ENCODE results near the gene PPP1R1C.
"Not testable (repeated sequence)": the region's sequence is repeated elsewhere in the genome, so short reads cannot be mapped to it uniquely, and the experiment has no call there.

The PPP1R1C gene

DNA sequence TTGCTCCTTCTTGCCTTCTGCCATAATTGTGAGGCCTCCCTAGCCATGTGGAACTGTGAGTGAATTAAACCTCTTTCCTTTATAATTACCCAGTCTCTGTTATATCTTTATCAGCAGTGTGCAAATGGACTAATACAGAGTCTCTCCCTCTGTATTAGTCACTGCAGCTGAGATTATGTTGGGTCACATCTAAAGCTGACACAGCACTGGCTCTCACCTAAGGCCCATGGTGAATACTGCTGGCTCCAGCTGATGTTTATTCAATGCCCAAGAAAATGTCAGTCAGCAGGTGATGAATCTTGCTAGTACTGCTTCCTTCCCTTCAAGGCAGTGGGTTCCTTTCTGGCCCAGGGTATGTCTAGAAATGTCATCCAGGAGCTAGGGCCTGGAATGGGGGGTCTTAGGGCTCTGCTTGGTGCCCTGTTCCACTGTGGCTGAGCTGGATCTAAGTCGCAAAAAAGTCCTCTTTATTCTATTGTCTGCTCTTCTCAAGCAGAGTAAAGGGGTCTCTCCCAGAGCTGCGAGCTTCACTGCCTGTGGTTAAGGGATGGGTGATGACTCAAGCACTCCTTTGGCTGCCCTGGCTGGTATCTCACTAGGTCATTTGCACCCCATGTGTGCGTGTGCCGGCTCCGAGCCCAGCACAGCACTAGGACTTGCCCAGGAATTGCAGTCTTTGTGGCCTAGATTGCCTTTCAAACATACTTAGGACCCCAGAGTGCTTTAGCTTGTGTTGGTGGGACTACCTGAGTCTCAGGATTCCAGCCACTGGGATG is 29.9 kb downstream of the PPP1R1C start:
- DNase-seq (ENCODE audit: low spot score): no peak

DNA sequence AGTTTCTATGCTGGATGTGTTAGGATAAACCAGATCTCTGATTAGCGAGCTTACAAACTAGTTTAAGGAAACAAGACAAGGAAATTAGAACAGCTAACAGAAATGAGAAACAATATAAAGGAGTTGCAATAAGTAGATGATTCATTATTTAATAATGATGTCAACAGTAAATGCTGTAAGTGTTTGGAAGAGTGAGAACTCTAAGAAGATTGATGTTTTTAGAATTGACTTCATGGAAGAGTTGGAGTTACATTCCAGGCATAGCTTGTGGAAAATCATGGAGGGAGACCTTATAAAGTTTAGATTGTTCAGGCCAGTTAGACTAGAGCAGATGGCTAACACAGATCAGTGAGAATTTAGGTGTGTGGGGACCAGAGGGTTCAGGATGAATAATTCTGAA is 32.6 kb downstream of the PPP1R1C start:
- no peak for DNase-seq (ENCODE audit: low spot score)

DNA sequence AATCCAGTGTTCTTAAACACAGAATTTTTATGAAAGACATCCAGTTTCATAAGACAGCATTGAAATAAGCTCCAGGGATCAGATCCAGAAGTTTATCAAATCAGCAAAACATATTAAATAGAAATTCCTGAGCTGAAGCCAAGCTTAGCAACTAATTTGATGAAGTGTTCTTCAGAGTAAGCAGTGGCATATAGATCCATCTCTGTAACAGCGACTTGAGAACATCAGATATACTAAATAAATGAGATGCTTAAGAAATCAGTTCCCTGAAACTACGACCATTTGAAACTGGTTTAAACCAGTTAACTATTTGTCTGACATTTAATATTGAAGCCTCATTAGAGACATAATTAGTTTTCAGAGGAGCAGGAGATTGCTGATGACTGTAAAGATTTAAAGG is 34.1 kb downstream of the PPP1R1C start:
- no peak for DNase-seq (ENCODE audit: low spot score)

DNA sequence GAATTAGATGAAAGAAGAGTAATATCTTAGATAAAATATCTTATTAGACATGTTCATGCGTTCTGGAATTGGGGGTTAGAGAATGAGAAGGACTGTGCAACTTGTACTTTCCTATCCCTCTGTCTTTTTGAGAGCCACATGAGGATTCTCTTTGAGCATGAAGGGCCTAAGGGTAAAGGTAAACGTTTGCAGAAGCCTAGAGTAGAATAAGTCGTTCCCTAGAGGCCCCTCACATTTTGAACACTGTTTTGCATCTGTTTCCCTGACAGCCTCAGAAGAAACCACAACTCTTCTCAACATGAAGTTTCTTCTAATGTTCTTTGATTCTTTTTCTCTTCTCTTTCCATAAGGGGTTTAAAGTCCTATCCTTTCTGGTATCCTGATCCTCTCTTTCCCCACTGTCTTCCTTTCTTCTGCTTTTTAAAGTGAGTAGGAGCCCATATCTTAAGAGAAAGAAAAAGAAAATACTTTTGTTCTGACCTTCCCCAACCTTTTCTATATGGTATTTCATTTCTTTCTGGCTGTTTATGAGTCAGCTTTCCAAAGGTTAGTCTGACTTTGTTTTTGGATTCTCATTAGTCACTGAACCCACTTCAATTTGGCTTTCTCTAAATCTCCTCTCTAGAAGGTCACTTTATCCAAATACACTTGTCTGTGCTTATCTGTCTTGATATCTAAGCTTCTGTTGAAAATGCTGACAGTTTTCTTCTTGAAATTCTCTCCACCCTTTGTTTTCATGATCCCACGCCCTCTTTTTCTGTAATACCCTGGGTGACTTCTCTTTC is 34.8 kb downstream of the PPP1R1C start:
- DNase-seq (ENCODE audit: low spot score): no peak

DNA sequence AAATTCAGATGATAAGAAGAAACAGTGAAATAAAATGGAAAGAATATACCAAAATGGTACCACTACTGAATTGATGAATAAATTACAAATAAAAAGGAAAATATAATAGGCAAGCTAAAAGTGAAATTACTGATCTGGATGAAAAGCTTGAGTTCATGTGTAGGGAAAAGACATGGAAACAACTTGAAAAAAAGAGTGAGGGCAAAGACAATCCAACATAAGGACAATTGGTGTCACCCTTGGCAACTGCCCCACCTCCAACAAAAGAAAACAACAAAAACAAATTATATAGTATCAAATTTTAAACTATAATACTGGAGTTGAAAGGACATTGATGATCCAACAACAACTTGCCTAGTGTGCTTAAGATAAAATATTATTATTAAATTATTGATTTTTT is 37.6 kb downstream of the PPP1R1C start:
- no peak for DNase-seq (ENCODE audit: low spot score)

DNA sequence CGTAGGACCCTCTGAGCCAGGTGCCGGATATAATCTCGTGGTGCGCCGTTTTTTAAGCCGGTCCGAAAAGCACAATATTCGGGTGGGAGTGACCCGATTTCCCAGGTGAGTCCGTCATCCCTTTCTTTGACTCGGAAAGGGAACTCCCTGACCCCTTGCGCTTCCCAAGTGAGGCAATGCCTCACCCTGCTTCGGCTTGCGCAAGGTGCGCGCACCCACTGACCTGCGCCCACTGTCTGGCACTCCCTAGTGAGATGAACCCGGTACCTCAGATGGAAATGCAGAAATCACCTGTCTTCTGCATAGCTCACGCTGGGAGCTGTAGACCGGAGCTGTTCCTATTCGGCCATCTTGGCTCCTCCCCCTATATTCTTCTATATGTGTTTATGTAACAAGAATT is 45.2 kb downstream of the PPP1R1C start:
- not testable (repeated sequence) for DNase-seq (ENCODE audit: low spot score)

DNA sequence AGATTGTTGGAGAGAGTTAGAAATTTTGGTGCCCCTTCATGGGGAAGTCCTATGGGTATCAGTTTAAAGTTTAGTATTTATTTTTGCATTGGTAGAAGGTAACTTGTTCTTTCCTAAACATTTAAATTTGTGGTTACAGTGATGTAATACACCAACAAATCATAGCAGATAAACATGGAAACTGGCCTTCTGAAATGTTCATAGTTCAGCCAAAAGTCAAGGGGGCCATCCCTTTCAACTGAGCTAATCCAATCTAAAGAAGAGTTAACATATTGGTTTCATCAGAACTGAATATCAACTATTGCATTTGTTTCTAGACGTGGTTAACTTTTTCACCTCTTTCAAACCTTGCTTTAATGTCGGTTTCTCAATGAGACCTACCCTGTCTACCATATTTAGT is 46.3 kb downstream of the PPP1R1C start:
- no peak for DNase-seq (ENCODE audit: low spot score)

DNA sequence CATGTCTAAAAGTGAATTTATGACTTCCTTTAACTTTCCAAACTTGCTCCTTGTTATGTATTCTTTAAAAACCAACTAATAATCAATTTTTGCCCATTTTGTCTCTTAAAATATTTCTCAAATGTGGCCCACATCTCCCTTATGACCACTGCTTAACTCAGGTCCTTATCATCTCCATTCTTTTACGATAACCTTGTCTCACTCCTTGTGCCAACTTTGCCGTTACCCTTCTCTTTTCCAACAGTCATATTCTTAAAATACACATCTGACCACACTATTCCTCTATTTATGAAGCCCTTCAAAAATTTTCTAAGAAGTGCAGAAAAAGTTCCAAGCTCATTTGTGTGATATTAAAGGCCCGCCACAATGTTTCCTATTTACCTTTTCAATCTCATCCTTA is 47.8 kb downstream of the PPP1R1C start:
- no peak for DNase-seq (ENCODE audit: low spot score)

DNA sequence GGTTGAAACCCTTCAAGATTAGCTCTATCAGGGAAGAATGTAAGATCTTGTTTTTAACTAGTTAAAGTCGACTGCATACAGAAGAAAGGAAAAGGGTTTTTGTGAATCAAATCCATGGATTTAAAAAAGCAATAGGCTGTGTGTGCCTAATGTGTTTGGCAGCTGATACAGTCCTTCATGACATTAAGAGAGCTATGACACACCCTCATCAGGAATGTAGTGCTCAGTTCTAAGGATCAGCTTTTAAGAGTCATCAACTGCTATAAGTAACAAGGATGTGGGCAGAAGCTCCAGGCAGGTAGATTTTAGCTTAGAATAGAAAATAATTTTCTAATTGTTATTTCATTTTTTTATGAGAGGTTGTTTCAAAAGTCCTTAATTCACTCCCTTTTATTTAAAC is 52.9 kb downstream of the PPP1R1C start:
- no peak for DNase-seq (ENCODE audit: low spot score)

DNA sequence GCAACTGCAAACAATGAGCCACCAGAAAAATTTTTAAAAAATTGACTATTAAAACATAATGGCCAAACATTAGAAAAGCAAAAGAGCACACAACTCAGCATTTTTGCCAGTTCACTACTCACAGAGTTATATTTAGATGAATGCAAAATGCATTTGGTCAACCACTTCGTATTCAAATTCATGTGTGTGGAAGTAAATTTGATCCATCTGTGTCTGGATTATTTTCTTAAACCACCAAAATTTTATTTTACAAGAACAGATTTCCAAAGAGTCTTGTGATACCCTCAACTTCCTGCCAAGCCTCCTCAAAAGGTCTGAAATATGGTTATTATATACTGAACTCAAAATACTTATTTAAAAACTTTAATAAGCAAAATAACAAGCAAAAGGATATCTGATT is 57.4 kb downstream of the PPP1R1C start:
- DNase-seq (ENCODE audit: low spot score): no peak

DNA sequence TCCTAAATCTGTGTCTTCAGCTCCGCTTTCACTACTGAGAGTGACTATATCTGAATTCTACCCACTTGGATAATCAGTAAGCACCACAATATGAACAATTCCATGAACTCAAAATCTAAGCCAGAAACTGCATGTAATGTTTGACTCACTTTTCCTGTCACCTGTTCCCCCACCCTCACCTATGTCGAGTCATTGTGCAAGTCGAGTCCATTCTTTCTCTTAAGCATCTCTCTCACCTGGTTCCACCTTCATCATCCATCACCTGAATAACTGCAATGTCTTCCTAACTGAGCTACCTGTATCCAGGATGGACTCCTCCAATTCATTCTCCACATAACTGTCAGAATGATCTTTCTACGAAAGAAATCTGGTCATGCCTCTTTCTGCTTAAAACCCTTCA is 58.2 kb downstream of the PPP1R1C start:
- DNase-seq (ENCODE audit: low spot score): no peak

DNA sequence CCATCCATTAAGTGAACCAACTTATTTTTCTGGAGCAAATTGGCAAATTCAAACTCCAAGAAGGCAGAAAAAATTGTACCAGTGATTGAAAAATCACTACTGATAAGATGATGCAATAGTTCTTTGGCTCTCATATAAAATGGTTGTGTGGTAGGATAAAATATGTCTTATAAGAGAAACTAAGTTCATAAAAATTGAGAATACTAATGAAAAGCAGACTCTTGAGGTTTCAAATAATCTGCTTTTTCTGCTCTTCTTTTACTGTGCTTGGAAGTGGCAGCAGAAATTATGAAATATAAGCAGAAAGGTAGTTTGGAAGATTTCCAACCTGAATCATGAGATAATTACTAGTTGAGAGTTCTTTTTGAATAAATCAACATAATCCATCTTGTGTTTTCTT is 61.9 kb downstream of the PPP1R1C start:
- DNase-seq (ENCODE audit: low spot score): no peak

DNA sequence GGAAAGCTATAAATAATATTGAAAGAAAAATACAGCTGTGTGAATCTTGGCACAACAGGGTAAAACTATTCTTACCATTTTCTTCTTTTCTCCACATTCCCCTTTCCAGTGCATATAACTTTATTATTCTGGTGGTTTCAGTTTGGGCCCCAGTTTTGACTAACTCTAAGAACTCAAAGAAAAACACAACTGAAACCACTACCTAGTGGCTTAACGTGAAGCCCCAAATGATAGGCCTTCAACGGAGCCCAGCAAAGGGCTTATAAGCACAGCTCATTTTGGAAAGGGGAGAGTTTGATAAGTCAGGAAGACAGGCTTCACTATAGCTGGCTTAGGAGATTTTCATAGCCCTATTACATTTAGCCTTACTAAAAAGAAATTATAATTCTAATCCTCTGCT is 62.4 kb downstream of the PPP1R1C start:
- no peak for DNase-seq (ENCODE audit: low spot score)

DNA sequence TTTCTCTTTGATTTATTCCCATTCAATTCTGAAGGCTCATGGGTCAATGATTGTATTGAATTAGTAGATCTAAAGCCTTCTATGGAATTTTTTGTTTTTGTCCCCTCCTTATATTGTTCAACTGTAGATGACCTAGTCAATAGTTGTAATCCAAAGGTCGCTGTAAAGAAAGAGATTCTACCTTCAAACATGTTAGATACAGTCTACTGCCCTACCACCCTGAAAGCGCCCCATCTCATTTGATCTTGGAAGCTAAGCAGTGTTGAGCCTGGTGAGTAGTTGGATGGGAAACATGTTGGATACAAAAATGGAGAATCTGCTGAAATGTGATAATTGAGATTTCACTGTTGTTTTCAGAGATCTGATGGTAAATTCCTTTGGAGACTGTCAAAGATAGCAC is 63.0 kb downstream of the PPP1R1C start:
- DNase-seq (ENCODE audit: low spot score): no peak

DNA sequence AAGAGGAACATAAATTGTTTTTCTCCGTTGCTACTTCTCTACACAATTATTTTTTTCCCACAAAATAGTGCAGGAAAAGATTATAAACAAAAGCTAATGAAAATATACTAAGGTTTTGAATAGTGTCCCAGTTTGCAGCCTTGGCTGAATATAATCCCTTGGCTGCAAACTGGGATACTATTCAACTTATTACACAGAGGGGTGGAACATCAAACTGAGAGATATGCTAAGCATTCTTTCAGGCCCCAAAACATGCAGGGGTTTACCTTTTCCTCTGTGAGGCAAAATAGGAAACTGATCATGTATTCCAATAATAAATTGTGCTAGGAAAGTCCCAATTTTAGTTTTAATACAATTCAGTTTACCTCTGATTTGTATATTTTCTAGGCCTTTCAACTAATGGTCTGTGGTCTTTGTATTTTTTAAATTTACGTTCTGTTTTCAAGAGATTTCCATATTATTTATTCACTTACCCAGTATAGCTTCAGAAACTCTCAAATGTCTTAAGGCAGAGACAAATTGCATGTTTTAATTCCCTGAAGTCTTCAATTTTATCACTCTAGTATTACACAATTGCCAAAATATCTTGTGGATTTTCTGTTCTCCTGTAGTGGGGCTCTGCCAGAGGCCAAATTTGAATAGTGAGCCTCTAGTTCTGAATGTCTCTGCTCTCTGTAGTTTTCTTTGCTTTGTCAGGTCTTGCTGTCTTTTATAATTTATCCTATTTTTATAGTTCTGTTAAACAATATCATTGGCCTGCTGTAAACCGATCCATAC is 63.9 kb downstream of the PPP1R1C start:
- DNase-seq (ENCODE audit: low spot score): no peak

DNA sequence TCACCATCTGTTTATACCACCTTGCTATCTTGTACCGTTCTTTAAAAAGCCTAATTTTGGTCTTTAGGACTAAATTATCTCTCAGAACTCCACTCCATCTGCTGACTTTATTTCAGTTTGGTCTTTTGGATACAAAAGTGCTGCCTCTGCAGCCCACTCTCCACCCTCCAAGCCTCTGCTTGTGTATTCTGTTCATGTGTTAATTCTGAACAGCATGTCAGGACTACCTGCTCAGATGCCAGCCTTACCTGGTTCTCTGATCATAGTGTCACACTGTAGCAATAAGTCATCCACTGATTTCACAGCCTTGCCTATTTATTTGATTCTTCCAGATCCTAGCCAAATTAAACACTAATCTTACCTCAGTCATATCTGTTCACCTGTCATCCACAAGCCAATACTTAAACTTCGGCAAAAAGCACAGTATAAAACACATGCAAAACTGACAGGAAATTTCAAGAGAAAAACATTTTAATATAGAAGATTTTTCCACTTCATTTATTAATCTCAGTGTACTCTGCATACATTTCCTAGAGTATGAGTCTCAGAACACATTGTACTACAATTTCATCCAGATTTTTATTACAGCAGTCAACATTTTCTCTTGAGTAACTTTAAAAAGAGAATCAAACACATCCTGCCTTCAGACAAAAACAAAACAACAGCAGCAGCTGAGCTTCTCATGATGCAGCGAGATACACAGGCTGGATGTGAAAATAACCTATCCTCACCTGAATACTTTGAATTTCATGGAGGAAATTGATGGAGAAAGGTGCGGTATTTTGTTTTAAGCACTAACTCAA is 64.9 kb downstream of the PPP1R1C start:
- no peak for DNase-seq (ENCODE audit: low spot score)

DNA sequence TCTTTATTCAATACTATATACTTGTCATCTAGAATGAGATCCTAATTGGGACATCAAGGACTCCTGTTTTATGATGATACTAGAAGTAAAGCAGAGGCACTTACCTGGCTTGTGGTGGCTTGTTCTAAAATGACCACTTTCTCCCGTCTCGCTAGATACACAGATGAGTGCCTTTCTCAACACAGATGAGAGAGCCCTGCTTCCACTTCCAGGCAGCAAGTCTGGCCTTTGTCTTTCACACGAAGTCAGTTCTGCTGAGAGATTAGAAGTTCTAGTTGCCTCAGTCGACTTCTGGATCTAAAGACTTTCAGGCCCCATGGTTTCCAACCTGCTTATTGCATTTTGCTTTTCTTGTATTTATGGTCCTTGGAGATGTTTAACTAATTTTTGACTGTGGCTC is 70.3 kb downstream of the PPP1R1C start:
- DNase-seq (ENCODE audit: low spot score): no peak

DNA sequence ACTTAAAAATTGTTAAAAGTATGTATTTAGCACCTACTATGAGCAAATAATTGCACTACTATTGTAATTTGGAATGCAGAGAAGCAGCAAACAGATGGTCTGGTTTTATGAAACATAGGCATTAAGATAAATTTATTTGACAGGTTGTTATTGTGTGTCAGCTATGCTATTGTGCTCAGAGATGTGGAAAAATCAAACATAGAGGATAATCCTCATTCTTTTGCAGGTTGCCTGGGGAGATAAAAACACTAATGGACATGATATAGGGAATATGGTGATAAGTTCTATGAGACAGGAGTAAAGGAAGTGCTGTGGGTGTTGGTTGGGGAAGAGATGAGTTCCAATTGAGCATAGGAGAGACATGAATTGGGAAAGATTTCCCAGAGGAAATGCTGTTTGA is 71.3 kb downstream of the PPP1R1C start:
- no peak for DNase-seq (ENCODE audit: low spot score)

DNA sequence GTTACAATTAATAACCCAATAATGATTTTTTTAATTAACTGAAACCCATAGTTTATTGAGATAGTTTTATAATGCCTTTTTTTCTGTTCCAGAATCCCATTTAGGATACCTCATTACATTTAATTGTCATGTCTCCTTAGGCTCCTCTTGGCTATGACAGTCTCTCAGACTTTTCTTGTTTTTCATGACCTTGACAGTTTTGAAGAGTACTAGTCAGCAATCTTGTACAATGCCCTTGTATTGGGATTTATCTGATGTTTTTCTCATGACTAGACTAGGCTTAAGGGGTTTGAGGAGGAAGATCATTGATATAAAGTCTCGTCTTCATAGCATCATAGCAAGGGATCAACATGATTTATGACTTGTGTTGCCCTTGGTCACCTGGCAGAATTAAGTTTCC is 72.4 kb downstream of the PPP1R1C start:
- DNase-seq (ENCODE audit: low spot score): no peak

DNA sequence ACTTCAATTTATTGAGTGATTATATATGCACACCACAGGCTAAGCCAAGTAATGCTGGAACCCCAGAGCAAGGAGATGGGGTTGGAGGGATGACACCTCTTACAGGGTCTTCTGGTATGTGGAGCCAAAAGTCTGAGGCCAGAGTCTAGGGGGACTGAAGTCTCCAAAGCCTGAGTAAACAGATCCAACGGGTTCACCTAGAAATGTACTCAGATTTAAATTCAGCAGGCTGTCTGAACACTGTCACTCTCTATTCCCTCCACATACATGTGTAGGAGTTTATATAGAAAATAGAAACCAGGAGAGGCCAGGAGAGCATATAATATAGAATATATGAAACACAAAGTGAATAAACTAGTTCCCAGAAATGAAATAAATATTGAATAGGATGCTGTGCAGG is 76.1 kb downstream of the PPP1R1C start:
- no peak for DNase-seq (ENCODE audit: low spot score)

DNA sequence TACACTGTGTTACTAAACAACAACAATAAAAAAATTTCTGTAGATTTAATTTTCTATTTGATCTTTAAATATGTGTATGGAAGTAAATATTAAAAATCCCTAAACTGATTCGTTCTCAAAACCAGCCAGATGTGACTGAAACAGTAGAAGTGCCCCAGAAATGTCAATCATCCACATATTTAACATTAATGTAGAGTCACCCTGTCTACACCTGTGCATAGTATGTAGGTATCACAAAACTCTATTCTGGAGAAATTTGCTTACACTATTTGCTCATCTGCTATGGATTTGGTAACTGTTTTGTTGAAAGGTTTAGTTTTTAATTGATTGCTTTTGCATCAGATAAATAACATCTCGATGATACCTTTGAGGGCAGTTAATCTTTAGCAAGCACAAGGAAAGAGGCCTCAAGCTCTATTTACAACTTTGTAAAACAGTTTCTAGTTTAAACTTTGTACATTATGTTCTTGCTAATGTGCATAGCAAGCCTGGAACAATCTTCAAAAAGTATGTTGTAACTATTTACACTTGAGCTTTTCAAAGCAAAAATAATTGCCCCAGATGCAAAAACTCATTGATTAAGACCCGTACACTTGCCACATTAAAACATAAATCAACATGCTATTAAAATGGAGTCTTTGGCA is 76.8 kb downstream of the PPP1R1C start:
- no peak for DNase-seq (ENCODE audit: low spot score)
